Activated T-helper 1 cell treated with anti-CD3 and anti-CD28 coated beads, Interleukin-2, amount 50 U/mL, for 16 hours (primary cell): ENCODE results near the gene SRC.

ENCODE experiments used
- DNase-seq, 2 donors: peaks; one replicate each; pipeline ENCODE4 v3.0.0-alpha.2; 2020; ENCODE audit warnings: low read depth in 1 of 2, low spot score in 1 of 2

Gene SRC

GRCh38 chr20:37315021-37315451 lies 30.9 kb upstream of the SRC start:
- no peak for DNase-seq

- DNase-seq, result no peak
Measured at GRCh38 chr20:37315452-37316110, 30.4 kb upstream of the SRC start.

GRCh38 chr20:37316116-37316774 lies 29.7 kb upstream of the SRC start:
- no peak for DNase-seq

- no peak for DNase-seq
Measured at GRCh38 chr20:37316775-37317170, 29.2 kb upstream of the SRC start.

GRCh38 chr20:37317316-37317715 lies 28.6 kb upstream of the SRC start:
- no peak for DNase-seq

- no peak for DNase-seq
Measured at GRCh38 chr20:37317994-37318640, 27.8 kb upstream of the SRC start.

- no peak for DNase-seq
Measured at GRCh38 chr20:37319151-37319671, 26.7 kb upstream of the SRC start.

GRCh38 chr20:37323985-37324384 lies 22.0 kb upstream of the SRC start:
- DNase-seq, result no peak

- no peak for DNase-seq
Measured at GRCh38 chr20:37325206-37325605, 20.7 kb upstream of the SRC start.

GRCh38 chr20:37326666-37327065 lies 19.3 kb upstream of the SRC start:
- DNase-seq, result no peak

- no peak for DNase-seq
Measured at GRCh38 chr20:37327748-37328147, 18.2 kb upstream of the SRC start.

GRCh38 chr20:37328149-37328945 lies 17.6 kb upstream of the SRC start:
- DNase-seq, result no peak

GRCh38 chr20:37329481-37330165 lies 16.3 kb upstream of the SRC start:
- DNase-seq, result no peak

- DNase-seq, result no peak
Measured at GRCh38 chr20:37330316-37330715, 15.6 kb upstream of the SRC start.

GRCh38 chr20:37331060-37331857 lies 14.7 kb upstream of the SRC start:
- DNase-seq, result no peak

- DNase-seq, result no peak
Measured at GRCh38 chr20:37333130-37333847, 12.7 kb upstream of the SRC start.

- DNase-seq, result no peak
Measured at GRCh38 chr20:37333848-37334318, 12.1 kb upstream of the SRC start.

- no peak for DNase-seq
Measured at GRCh38 chr20:37334450-37334849, 11.5 kb upstream of the SRC start.

GRCh38 chr20:37335642-37336368 lies 10.1 kb upstream of the SRC start:
- DNase-seq, result no peak
